GM18858 (cell line): ENCODE results near the gene EHMT1.
"Not testable (repeated sequence)": the region's sequence is repeated elsewhere in the genome, so short reads cannot be mapped to it uniquely, and the experiment has no call there.

Experiments
- ATAC-seq: cut with Tn5 transposase; IDR thresholded peaks from one replicate; pipeline ENCODE4 v1.9.1; 2021; ENCODE audit not compliant: unreplicated experiment

The EHMT1 gene

GRCh38 chr9:137800196-137801022, 181.6 kb downstream of the EHMT1 start:
- no peak for ATAC-seq

GRCh38 chr9:137801023-137801319, 182.2 kb downstream of the EHMT1 start:
- no peak for ATAC-seq

GRCh38 chr9:137802021-137802420, 183.2 kb downstream of the EHMT1 start:
- no peak for ATAC-seq

GRCh38 chr9:137802521-137803243, 183.9 kb downstream of the EHMT1 start:
- ATAC-seq = no peak

GRCh38 chr9:137804908-137805630, 186.3 kb downstream of the EHMT1 start:
- no peak for ATAC-seq

- ATAC-seq = no peak
Observed at GRCh38 chr9:137807721-137808703, 189.2 kb downstream of the EHMT1 start.

GRCh38 chr9:137809040-137809576, 190.3 kb downstream of the EHMT1 start:
- no peak for ATAC-seq

GRCh38 chr9:137809726-137810450, 191.1 kb downstream of the EHMT1 start:
- not testable (repeated sequence) for ATAC-seq

- ATAC-seq = no peak
Observed at GRCh38 chr9:137811283-137811870, 192.6 kb downstream of the EHMT1 start.

- no peak for ATAC-seq
Observed at GRCh38 chr9:137812356-137813023, 193.7 kb downstream of the EHMT1 start.

GRCh38 chr9:137813167-137813566, 194.4 kb downstream of the EHMT1 start:
- no peak for ATAC-seq

GRCh38 chr9:137813651-137814415, 195.0 kb downstream of the EHMT1 start:
- no peak for ATAC-seq

- no peak for ATAC-seq
Observed at GRCh38 chr9:137814436-137814835, 195.6 kb downstream of the EHMT1 start.

- no peak for ATAC-seq
Observed at GRCh38 chr9:137814841-137815240, 196.0 kb downstream of the EHMT1 start.

- no peak for ATAC-seq
Observed at GRCh38 chr9:137815256-137816255, 196.8 kb downstream of the EHMT1 start.

- peak; percentile 57 for ATAC-seq
Observed at GRCh38 chr9:137816531-137817235, 197.9 kb downstream of the EHMT1 start.
